Adrenal gland (tissue), 5 donors: Measurements from ENCODE around the gene DDR1.

Experiments used
- POLR2A ChIP-seq, 2 donors: fragments of 450-650 bp; IDR thresholded peaks; one replicate each; pipeline ENCODE4 v1.6.1; 2017; ENCODE audit warnings: antibody characterized with exemption in 2 of 2, mild to moderate bottlenecking in 2 of 2, moderate library complexity in 1 of 2
- TF ChIP-seq, protein P1 (sequence below), 6 experiments: fragments of 450-650 bp in 4 of 6; fragments of 200-600 bp in 2 of 6; sonication (generic) in 1 of 6; IDR thresholded peaks; 1 replicate in 5 of 6; 2 replicates in 1 of 6; pipeline versions ENCODE4 v1.5.1 to v1.8.0; 2016 to 2021; ENCODE audit warnings: antibody characterized with exemption in 6 of 6, mild to moderate bottlenecking in 2 of 6, moderate library complexity in 1 of 6
- donor health status: DM: no; HTN: no; CAD: no.

DNA sequence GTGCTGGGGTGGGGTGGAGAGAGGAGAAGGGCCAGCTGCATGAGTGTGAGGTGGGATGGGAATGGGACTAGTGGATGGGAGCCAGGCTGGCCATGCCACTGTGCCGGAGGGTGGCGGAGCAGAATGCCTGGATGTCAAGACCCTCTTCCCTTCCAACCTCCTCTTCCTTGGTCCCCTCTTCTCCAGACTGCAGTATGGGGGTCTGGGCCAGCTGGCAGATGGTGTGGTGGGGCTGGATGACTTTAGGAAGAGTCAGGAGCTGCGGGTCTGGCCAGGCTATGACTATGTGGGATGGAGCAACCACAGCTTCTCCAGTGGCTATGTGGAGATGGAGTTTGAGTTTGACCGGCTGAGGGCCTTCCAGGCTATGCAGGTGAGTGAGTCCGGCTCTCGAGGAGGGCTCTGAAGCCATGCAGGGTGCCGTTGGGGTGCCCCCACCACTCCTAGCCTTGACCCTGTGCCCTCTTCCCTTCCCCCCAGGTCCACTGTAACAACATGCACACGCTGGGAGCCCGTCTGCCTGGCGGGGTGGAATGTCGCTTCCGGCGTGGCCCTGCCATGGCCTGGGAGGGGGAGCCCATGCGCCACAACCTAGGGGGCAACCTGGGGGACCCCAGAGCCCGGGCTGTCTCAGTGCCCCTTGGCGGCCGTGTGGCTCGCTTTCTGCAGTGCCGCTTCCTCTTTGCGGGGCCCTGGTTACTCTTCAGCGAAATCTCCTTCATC is 7.7 kb downstream of the DDR1 start:
- TF ChIP-seq, protein P1, sequence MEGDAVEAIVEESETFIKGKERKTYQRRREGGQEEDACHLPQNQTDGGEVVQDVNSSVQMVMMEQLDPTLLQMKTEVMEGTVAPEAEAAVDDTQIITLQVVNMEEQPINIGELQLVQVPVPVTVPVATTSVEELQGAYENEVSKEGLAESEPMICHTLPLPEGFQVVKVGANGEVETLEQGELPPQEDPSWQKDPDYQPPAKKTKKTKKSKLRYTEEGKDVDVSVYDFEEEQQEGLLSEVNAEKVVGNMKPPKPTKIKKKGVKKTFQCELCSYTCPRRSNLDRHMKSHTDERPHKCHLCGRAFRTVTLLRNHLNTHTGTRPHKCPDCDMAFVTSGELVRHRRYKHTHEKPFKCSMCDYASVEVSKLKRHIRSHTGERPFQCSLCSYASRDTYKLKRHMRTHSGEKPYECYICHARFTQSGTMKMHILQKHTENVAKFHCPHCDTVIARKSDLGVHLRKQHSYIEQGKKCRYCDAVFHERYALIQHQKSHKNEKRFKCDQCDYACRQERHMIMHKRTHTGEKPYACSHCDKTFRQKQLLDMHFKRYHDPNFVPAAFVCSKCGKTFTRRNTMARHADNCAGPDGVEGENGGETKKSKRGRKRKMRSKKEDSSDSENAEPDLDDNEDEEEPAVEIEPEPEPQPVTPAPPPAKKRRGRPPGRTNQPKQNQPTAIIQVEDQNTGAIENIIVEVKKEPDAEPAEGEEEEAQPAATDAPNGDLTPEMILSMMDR (IDR thresholded peaks at IDR 0.05), result no peak
- TF ChIP-seq POLR2A (IDR thresholded peaks at IDR 0.05), result no peak
